H1 (cell line): ENCODE data around the gene SNTG2. TPM values are rescaled to one million over a fixed set of nuclear protein-coding genes. Genes with fewer than 3 reads are reported as not detected.

Experiments used
- CTCF ChIA-PET: fragments of 300-600 bp; sonication (Branson Sonifier 250); formaldehyde crosslinking; loops from one replicate; lab custom pipeline; 2021; ENCODE audit not compliant: partially characterized antibody; lab: Charles Lee
- POLR2A ChIA-PET: fragments of 300-600 bp; sonication (Branson Sonifier 250); formaldehyde crosslinking; loops from one replicate; lab custom pipeline; 2021; ENCODE audit warnings: inconsistent platforms; ENCODE audit not compliant: partially characterized antibody; lab: Charles Lee
- DNase-seq, 2 experiments: peaks; one replicate each; pipeline versions ENCODE4 v3.0.0 to v3.0.0-alpha.2; 2010 to 2022; ENCODE audit warnings: low spot score in 2 of 2, low read depth in 1 of 2, mixed read lengths in 1 of 2
- FAIRE-seq: peaks from 2 replicates; lab custom pipeline; 2011; peaks lifted over from hg19 to GRCh38; lab: Jason Lieb, UNC
- H2AFZ ChIP-seq: 2 replicates; pipeline ENCODE4 v1.8.1; 2012; ENCODE audit warnings: low read length, inconsistent platforms
- H2AK5ac ChIP-seq: 2 replicates; pipeline ENCODE4 v1.6.1; 2013; ENCODE audit warnings: low read depth, low read length
- H2BK120ac ChIP-seq: replicated peaks from 2 replicates; pipeline ENCODE3; 2013; ENCODE audit warnings: low read depth, low read length, inconsistent platforms
- H2BK12ac ChIP-seq: 2 replicates; pipeline ENCODE4 v1.6.1; 2013; ENCODE audit warnings: low read depth, low read length
- H2BK15ac ChIP-seq: 2 replicates; pipeline ENCODE4 v1.6.1; 2013; ENCODE audit warnings: low read length
- H2BK20ac ChIP-seq: 2 replicates; pipeline ENCODE4 v1.6.1; 2013; ENCODE audit warnings: low read length
- H2BK5ac ChIP-seq: 2 replicates; pipeline ENCODE4 v1.6.1; 2013; ENCODE audit warnings: low read depth, low read length
- H3K14ac ChIP-seq: 2 replicates; pipeline ENCODE4 v1.6.1; 2013; ENCODE audit warnings: inconsistent platforms; ENCODE audit not compliant: insufficient read length
- H3K18ac ChIP-seq: 2 replicates; pipeline ENCODE4 v1.6.1; 2013; ENCODE audit warnings: low read length; ENCODE audit errors: extremely low read depth
- H3K23ac ChIP-seq: 2 replicates; pipeline ENCODE4 v1.6.1; 2013; ENCODE audit warnings: inconsistent platforms; ENCODE audit not compliant: insufficient read length
- H3K23me2 ChIP-seq: 2 replicates; pipeline ENCODE4 v1.6.1; 2013; ENCODE audit warnings: low read depth, low read length
- H3K27ac ChIP-seq: 2 replicates; pipeline ENCODE4 v1.6.1; 2011; ENCODE audit warnings: low read depth, low read length, inconsistent platforms
- H3K27me3 ChIP-seq, 4 experiments: replicated peaks in 1 of 4; 1 replicate in 1 of 4; 2 replicates in 3 of 4; pipeline versions ENCODE4 v1.6.1 to v1.8.1; 2011 to 2013; ENCODE audit warnings: low read length in 3 of 4, mild to moderate bottlenecking in 3 of 4, inconsistent platforms in 2 of 4, mixed read lengths in 2 of 4, moderate library complexity in 1 of 4; ENCODE audit not compliant: control insufficient read depth in 3 of 4, insufficient read depth in 3 of 4; ENCODE audit errors: extremely low read depth in 1 of 4
- H3K36me3 ChIP-seq, 4 experiments: 2 replicates each; pipeline versions ENCODE4 v1.6.1 to v1.8.1; 2011 to 2013; ENCODE audit warnings: mild to moderate bottlenecking in 4 of 4, low read length in 3 of 4, moderate library complexity in 2 of 4, control low read depth in 1 of 4, inconsistent platforms in 1 of 4; ENCODE audit not compliant: insufficient read depth in 4 of 4, control insufficient read depth in 2 of 4
- H3K4ac ChIP-seq: replicated peaks from 2 replicates; pipeline ENCODE3; 2013; ENCODE audit warnings: low read length, low read depth, mixed read lengths, inconsistent platforms; ENCODE audit not compliant: insufficient read length
- H3K4me1 ChIP-seq, 4 experiments: replicated peaks in 1 of 4; 1 replicate in 1 of 4; 2 replicates in 3 of 4; pipeline versions ENCODE4 v1.6.1 to v1.8.1; 2011 to 2013; ENCODE audit warnings: low read length in 3 of 4, inconsistent platforms in 2 of 4, mixed read lengths in 1 of 4; ENCODE audit not compliant: insufficient read depth in 4 of 4, control insufficient read depth in 3 of 4
- H3K4me2 ChIP-seq, 2 experiments: 2 replicates each; pipeline versions ENCODE4 v1.6.1 to v1.8.1; 2011 to 2013; ENCODE audit warnings: low read depth in 2 of 2, low read length in 2 of 2, control low read depth in 1 of 2, inconsistent platforms in 1 of 2, mild to moderate bottlenecking in 1 of 2; ENCODE audit not compliant: insufficient read depth in 1 of 2
- H3K4me3 ChIP-seq, 4 experiments: fragments of 200-600, 300-600 bp in 1 of 4; sonication (generic), shearing (Covaris generic), sonication (Bioruptor Twin) in 1 of 4; 2 replicates each; pipeline versions ENCODE4 v1.5.1 to v1.8.1; 2011 to 2016; ENCODE audit warnings: low read length in 4 of 4, low read depth in 3 of 4, control low read depth in 2 of 4, inconsistent platforms in 2 of 4, mild to moderate bottlenecking in 2 of 4, mixed read lengths in 1 of 4, moderate library complexity in 1 of 4; ENCODE audit not compliant: insufficient read depth in 2 of 4; ENCODE audit errors: extremely low read depth in 1 of 4
- H3K56ac ChIP-seq: replicated peaks from 2 replicates; pipeline ENCODE3; 2013; ENCODE audit warnings: low read depth, mild to moderate bottlenecking, mixed read lengths, low read length, inconsistent platforms; ENCODE audit not compliant: insufficient read length
- H3K79me1 ChIP-seq: 2 replicates; pipeline ENCODE4 v1.6.1; 2013; ENCODE audit warnings: low read depth, low read length, control low read depth
- H3K79me2 ChIP-seq, 2 experiments: 2 replicates each; pipeline versions ENCODE4 v1.6.1 to v1.8.1; 2012 to 2013; ENCODE audit warnings: low read length in 2 of 2, mild to moderate bottlenecking in 2 of 2, inconsistent platforms in 1 of 2; ENCODE audit not compliant: insufficient read depth in 2 of 2, control insufficient read depth in 1 of 2
- H3K9ac ChIP-seq, 4 experiments: replicated peaks in 1 of 4; 1 replicate in 1 of 4; 2 replicates in 3 of 4; pipeline versions ENCODE4 v1.6.1 to v1.8.1; 2011 to 2013; ENCODE audit warnings: low read depth in 3 of 4, low read length in 3 of 4, control low read depth in 2 of 4, mild to moderate bottlenecking in 2 of 4, moderate library complexity in 2 of 4, inconsistent platforms in 1 of 4; ENCODE audit errors: extremely low read depth in 1 of 4
- H3K9me3 ChIP-seq, 2 experiments: 2 replicates each; pipeline versions ENCODE4 v1.6.1 to v1.8.1; 2012 to 2013; ENCODE audit warnings: mild to moderate bottlenecking in 2 of 2, moderate library complexity in 2 of 2, control low read depth in 1 of 2, inconsistent platforms in 1 of 2, low read depth in 1 of 2, low read length in 1 of 2, mixed read lengths in 1 of 2; ENCODE audit not compliant: insufficient read depth in 2 of 2
- H4K20me1 ChIP-seq, 2 experiments: replicated peaks in 1 of 2; 2 replicates each; pipeline versions ENCODE3 to v1.8.1; 2011 to 2013; ENCODE audit warnings: inconsistent platforms in 2 of 2, low read length in 2 of 2, mild to moderate bottlenecking in 1 of 2; ENCODE audit not compliant: insufficient read depth in 2 of 2, control insufficient read depth in 1 of 2
- H4K5ac ChIP-seq: 2 replicates; pipeline ENCODE4 v1.6.1; 2013; ENCODE audit warnings: low read length, low read depth, mixed read lengths, inconsistent platforms; ENCODE audit not compliant: insufficient read length
- H4K8ac ChIP-seq: 2 replicates; pipeline ENCODE4 v1.8.0; 2013; ENCODE audit warnings: mild to moderate bottlenecking, moderate library complexity, low read length, inconsistent platforms; ENCODE audit not compliant: insufficient read depth; ENCODE audit errors: extremely low read depth
- H4K91ac ChIP-seq: replicated peaks from 2 replicates; pipeline ENCODE3; 2013; ENCODE audit warnings: low read length, mixed read lengths, inconsistent platforms; ENCODE audit not compliant: insufficient read length
- CEBPB ChIP-seq: IDR thresholded peaks from 2 replicates; pipeline ENCODE4 v1.6.1; 2012; ENCODE audit warnings: low read depth, low read length
- EZH2 ChIP-seq: fragments of 200-600 bp; sonication (generic); IDR thresholded peaks from 2 replicates; pipeline ENCODE4 v1.7.1; 2012; ENCODE audit warnings: low read depth, mild to moderate bottlenecking, moderate library complexity, low read length, inconsistent platforms; ENCODE audit not compliant: severe bottlenecking
- GTF2F1 ChIP-seq: IDR thresholded peaks from 2 replicates; pipeline ENCODE4 v1.6.1; 2012; ENCODE audit warnings: low read depth, low read length, improper control_type of control experiment, borderline replicate concordance
- JUND ChIP-seq: IDR thresholded peaks from 2 replicates; pipeline ENCODE4 v1.6.1; 2011; ENCODE audit warnings: mild to moderate bottlenecking, improper control_type of control experiment, low read length
- RAD21 ChIP-seq, 2 experiments: IDR thresholded peaks in 1 of 2; conservative IDR thresholded peaks in 1 of 2; 2 replicates each; pipeline ENCODE4 v1.6.1; 2011; ENCODE audit warnings: low read depth in 2 of 2, low read length in 2 of 2, improper control_type of control experiment in 1 of 2, inconsistent platforms in 1 of 2, mild to moderate bottlenecking in 1 of 2, moderate library complexity in 1 of 2
- RNF2 ChIP-seq: fragments of 200-900, 300-1000 bp; sonication (generic); IDR thresholded peaks from 2 replicates; pipeline ENCODE4 v1.7.1; 2016; ENCODE audit warnings: borderline replicate concordance, low read depth, mild to moderate bottlenecking, antibody characterized with exemption, low read length; ENCODE audit not compliant: poor library complexity, severe bottlenecking; ENCODE audit errors: missing control alignments
- TAF7 ChIP-seq: optimal IDR thresholded peaks from 2 replicates; pipeline ENCODE3; 2011; ENCODE audit warnings: low read depth, mild to moderate bottlenecking, inconsistent platforms, low read length, moderate library complexity, borderline replicate concordance
- WGBS, 2 experiments: shearing (Covaris generic) in 1 of 2; methylation state at CpG; one replicate each; pipeline versions ENCODE4 v1.1.6 to v1.1.7; 2013 to 2015; ENCODE audit warnings: low lambda C conversion rate in 2 of 2, mixed read lengths in 2 of 2, inconsistent platforms in 1 of 2, low coverage in 1 of 2, missing lambda C conversion rate in 1 of 2; ENCODE audit not compliant: insufficient replicate concordance in 2 of 2, insufficient coverage in 1 of 2, insufficient read length in 1 of 2; ENCODE audit errors: extremely low coverage in 1 of 2, missing lambda C conversion rate in 1 of 2; 5-methylcytosine and 5-hydroxymethylcytosine counted together
- polyA plus RNA-seq, 7 experiments: library from polyadenylated mRNA; depleted of rRNA in 3 of 7; stranded (reverse) in 5 of 7; unstranded in 2 of 7; fragments of >200 nt in 5 of 7; fragments of 200-250 nt in 2 of 7; gene quantifications; 1 replicate in 5 of 7; 2 replicates in 1 of 7; 4 replicates in 1 of 7; pipeline versions ENCODE4 v1.2.1 to v1.2.3, GENCODE V29; 2011 to 2013; ENCODE audit warnings: missing spikeins in 2 of 7, mixed read lengths in 2 of 7
- total RNA-seq: library from RNA; stranded (reverse); fragmentation: NEBNext Ultra II Directional; extraction: Animal tissue kit (Norgen Biotek cat#: 25700); gene quantifications from 2 replicates; pipeline ENCODE4 v1.2.1, GENCODE V29; 2021
- TF ChIP-seq, protein P1 (sequence below): IDR thresholded peaks from 2 replicates; pipeline ENCODE4 v1.6.1; 2012; ENCODE audit warnings: inconsistent platforms

The SNTG2 gene
- total and polyA plus RNA-seq, 2 of the 8 experiments (the other 6 are each of a cell fraction or from before 2014, with no cell fraction given) = 6.6 to 18.1 TPM

DNA sequence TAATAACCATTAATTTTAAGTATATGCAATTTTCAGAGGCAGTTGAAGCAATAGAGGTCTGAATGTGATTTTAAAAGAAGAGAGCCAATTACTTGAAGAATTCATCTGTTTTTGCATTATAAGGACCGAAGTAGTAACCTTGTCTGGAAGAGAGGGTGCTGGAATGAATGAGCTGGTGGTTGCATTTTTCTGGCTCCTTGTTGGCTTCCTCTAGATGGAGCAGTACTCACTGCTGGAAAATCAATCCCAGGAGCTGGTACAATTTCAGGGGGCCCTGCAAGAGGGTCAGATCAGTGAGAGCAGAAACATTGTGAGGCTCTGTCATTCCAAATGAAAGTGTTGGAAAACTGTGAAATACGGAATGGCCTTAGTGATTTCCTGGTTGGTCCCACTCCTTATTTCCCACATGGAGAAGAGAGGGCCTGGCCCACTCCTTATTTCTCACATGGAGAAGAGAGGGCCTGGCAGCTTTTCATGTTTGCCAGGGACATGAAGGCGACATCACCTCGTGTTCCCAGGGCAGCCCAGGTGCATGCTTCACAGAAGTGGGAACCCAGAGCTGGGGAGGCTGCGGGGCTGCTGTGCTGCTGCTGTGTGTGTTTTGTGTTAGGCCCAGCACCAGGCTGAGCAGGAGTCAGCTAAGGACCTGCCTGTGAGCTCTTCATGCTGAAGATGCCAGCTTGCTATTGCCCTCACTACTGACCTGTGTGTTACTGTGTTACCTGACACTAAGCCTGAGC is 197.4 kb downstream of the SNTG2 start:
- no peak overlapping the region for H3K4me3 ChIP-seq
- H3K9me3 ChIP-seq = no peaks in the 10 kb centered on the region
- H3K79me2 ChIP-seq = peaks cover 0 to 3% of the 10 kb centered on the region in 2 experiments; a peak in 1 of 4 replicates
- no peak overlapping the region for H3K9ac ChIP-seq
- DNase-seq = no peak
- no peak overlapping the region for H4K8ac ChIP-seq
- H2BK15ac ChIP-seq = no peak overlapping the region
- no peak overlapping the region for H3K4me2 ChIP-seq
- H3K36me3 ChIP-seq = peaks cover 0 to 10% (median 6%) of the 10 kb centered on the region in 4 experiments; a peak in 5 of 8 replicates
- H2AFZ ChIP-seq = no peak overlapping the region
- H2BK5ac ChIP-seq = no peak overlapping the region
- H3K18ac ChIP-seq = no peak overlapping the region
- no peak for FAIRE-seq
- no peak overlapping the region for H3K56ac ChIP-seq
- H2AK5ac ChIP-seq = no peak overlapping the region
- H3K27me3 ChIP-seq = no peaks in the 10 kb centered on the region
- no peaks in the 10 kb centered on the region; the same call in 1 of the 2 replicates for H3K79me1 ChIP-seq
- WGBS, 2 experiments = 58% methylated on average over 5 of the region's 5 CpGs; no CpG with 5 or more reads in 1 of the 2 experiments
- ChIA-PET CTCF (interaction anchor here (0.6 to 4.0 kb wide), 9 partner anchors 7 to 401 kb away, joined by 3 to 31 read pairs (median 3); no protein-coding TSS in a partner anchor), POLR2A (no interaction called here)
- no peak overlapping the region for H3K14ac ChIP-seq
- no peak overlapping the region for H2BK12ac ChIP-seq
- no peaks in the 10 kb centered on the region for H3K4me1 ChIP-seq
- no peak overlapping the region for H3K27ac ChIP-seq
- peak overlapping the region; percentile 15 for H4K91ac ChIP-seq
- no peak overlapping the region for H3K23ac ChIP-seq
- H3K23me2 ChIP-seq = 0 out of 2 replicates have a peak, but pooled peaks cover 2% of the 10 kb centered on the region
- no peak overlapping the region for H2BK20ac ChIP-seq
- H4K5ac ChIP-seq = no peak overlapping the region
- H4K20me1 ChIP-seq = no peaks in the 10 kb centered on the region
- no peak overlapping the region for H2BK120ac ChIP-seq
- H3K4ac ChIP-seq = no peak overlapping the region
- TF ChIP-seq TAF7 (no peak), EZH2 (no peak), JUND (no peak), RNF2 (no peak), RAD21 (IDR thresholded peaks at IDR 0.05 in 1 of 2, conservative IDR thresholded peaks at IDR 0.05 in 1 of 2; ENCODE audit: low read depth in 2 of 2, low read length in 2 of 2) (peak; percentile 14 to 24; a peak in 3 of 4 replicates), GTF2F1 (no peak), CEBPB (no peak)
- TF ChIP-seq, protein P1, sequence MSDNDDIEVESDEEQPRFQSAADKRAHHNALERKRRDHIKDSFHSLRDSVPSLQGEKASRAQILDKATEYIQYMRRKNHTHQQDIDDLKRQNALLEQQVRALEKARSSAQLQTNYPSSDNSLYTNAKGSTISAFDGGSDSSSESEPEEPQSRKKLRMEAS = no peak
